HG02678 (cell line): ENCODE measurements around the gene UMPS.
"Not testable (repeated sequence)": the region's sequence is repeated elsewhere in the genome, so short reads cannot be mapped to it uniquely, and the experiment has no call there.

Source experiments
- ATAC-seq: cut with Tn5 transposase; IDR thresholded peaks from one replicate; pipeline ENCODE4 v1.9.1; 2021; ENCODE audit warnings: mild to moderate bottlenecking, moderate library complexity; ENCODE audit not compliant: unreplicated experiment

UMPS gene

DNA sequence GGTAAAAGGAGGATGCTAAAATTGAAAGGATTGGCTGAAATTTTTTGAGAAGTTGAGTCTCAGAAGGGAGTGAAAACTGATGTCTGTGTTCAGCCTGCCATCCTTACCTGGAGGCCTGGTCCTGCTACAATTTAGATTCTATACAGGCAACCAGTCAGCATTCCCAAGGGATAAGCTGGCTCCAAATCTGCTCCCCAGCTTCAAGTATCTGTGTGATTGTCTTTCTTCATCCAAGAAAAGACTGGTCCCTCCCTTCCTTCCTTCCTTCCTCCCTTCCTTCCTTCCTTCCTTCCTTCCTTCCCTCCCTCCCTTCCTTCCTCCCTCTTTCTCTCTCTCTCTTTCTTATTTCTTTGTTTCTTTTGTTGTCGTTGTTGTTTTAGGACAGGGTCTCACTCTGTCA, 24.7 kb upstream of the UMPS start:
- no peak for ATAC-seq

DNA sequence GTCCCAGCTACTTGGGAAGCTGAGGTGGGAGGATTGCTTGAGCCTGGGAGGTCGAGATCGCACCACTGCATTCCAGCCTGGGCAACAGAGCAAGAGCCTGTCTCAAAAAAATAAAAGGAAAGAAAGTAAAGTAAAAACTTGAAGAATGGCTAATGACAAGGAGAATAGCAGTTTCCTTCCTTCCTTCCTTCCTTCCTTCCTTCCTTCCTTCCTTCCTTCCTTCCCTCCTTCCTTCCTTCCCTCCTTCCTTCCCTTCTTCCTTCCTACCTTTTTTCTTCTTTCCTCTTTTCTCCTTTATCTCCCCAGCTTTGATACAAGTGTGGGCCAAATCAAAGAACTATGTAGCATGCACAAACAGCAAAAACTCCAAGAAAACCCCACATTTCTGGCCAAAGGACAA, 23.0 kb upstream of the UMPS start:
- ATAC-seq: not testable (repeated sequence)

DNA sequence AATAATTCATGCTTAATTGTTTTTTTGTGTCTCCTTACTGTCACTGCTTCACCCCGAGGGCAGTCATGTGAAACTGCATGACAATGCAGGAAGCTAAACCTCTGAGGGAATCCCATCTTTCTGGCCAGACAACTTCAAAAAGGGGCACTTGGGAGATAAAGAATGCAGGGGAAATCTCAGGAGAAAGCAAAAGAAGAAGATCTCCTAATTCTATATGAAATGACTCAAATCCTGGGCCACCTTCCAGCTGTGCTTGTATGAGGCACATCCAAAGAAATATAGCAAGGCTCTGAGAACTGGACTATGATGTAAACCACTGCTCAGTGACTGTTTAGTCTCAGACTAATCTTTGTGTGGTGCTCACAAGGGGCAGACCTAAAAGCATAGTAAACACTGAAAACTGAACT, 22.6 kb upstream of the UMPS start:
- ATAC-seq: no peak

DNA sequence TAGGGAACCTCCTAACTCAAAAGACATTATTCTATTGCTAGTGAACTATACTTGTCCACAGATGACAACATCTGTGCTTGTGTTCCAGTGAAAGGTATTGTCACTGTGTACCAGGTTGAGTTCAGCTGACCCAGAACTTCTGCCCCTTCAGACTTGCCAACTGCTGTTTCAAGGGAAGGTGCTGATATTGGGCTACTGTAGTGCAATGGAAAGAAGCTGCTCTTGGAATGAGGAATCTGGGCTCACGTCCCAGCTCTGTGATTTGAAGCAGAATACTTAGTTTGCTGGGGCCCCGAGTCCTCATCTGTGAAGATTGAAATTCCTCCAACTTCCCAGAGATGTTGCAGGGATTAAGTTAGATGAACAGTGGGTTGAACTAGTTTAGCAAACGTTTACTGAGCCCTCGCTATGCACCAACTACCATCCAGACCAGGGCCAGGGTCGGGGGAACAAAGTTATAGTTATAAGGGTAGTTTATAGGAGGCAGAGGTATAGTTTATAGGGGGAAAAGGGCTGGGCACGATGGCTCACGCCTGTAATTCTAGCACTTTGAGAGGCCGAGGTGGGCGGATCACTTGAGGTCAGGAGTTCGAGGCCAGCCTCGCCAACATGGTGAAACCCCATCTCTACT, 15.9 kb upstream of the UMPS start:
- ATAC-seq: no peak

DNA sequence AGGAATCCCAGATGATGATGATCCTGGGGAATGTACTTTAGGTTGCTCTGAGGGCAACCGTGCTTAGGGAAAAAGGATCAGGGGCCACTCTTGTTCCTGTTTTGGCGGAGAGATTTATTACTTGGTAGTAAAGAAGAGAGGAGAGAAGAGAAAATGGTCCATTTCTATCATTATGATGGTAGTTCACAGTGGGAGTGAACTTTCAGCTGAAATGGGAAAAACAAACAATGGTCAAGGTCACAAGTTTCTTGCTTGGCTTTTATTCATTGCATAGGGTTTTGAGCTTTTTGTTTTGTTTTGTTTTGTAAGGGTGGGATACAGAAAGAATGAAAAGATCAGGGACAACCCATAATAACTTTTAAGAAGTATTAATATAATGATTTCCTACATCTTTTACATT, 7.7 kb upstream of the UMPS start:
- ATAC-seq: no peak

DNA sequence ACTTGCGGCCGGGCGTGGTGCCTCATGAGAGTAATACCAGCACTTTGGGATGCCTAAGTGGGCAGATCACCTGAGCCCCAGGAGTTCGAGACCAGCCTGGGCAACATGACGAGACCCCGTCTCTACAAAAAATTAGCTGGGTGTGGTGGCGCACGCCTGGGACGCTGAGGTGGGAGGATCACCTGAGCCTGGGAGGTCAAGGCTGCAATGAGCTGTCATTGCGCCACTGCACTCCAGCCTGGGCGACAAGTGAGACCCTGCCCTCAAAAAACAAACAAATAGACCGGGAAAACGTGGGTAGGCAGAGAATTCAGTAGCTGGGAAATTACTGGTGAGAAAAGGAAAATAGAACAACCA, 667 bp downstream of the UMPS start:
- ATAC-seq: no peak

DNA sequence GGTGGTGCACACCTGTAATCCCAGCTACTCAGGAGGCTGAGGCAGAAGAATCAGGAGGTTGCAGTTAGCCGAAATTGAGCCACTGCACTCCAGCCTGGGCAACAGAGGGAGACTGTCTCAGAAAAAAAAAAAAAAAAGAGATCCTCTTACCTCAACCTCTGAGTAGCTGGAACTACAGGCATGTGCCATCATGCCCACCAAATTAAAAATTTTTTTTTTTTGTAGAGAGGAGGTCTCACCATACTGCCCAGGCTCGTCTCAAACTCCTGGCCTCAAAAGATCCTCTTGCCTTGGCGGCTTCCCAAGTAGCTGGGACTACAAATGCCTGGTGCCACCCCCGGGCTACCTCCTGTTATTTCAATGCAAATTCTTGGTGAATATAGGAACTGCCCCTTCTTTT, 1.5 kb downstream of the UMPS start:
- no peak for ATAC-seq

DNA sequence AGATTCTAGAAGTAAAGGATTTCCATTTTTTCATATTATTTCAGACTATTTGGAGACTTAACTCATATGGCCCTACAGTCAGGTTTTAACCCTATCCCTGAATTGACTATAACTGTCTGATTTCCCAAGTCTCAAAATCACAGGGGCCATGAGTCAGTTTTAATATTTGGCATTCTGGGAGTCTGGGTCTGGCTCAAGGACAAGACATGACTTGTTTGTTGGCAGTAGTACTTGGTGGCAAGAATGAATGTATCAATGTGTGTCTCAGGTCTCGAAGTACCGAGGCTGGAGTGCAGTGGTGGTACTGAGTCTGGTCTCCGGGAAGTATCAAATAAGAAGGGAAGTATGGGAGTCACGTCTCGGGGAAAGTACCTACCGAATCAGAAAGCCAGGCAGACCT, 10.8 kb downstream of the UMPS start:
- no peak for ATAC-seq

DNA sequence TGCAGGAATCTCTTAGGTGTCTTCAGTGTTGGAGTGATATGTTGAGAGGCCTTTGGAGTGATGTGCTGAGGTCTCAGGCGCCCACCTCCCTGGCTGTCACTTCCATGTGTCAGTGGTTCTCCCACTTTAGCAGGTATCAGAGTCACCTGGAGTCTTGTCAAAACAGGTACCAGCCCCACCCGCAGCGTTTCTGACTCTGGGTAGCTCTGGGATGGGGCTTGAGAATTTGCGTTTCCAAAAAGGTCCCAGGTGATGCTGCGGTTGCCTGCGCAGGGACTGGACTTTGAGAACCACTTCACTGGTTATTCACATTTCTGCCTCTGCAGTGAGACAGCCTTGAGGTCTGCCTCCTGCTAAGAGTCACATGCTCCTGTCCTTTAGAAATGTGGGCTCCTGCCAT, 15.5 kb downstream of the UMPS start:
- no peak for ATAC-seq

DNA sequence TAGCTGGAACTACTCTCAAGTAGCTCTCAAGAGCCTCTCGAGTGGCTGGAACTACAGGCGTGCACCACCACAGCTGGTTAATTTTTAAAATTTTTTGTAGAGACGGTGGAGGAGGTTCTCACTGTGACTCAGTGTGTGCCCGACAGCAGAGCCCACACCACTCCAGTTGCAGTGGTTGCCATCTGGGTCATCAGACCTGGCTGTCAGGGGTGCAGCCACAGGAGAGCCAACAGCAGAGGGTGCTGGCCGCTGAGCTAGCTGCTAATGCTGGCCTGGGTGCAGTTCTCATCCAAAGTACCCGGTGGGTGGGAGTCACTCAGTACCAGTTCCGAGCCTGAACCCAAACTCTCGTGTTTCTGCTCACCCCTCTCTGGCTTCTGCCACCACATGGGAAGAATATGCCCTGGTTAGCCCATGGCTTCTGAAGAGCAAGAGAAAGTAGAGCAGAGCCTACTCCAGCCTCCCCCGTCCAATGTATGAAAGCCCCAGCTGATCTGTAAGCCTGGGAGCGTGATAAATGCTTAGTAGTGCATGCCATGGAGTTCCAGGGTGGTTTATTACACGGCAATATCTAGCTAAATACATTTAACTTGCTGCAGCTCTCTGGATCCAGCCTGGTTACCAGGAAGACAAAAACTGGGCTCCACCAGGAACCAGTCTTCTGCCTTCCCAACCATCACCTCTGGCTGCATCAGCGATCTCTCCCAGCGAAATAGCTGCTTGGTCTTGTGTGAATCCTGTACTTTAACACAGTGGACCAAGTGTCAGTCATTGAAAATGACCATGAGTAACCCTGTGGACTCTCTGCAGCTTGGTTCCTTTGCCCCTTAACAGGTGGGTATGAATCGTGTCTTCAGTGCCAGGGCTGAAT, 17.1 kb downstream of the UMPS start:
- ATAC-seq: no peak

DNA sequence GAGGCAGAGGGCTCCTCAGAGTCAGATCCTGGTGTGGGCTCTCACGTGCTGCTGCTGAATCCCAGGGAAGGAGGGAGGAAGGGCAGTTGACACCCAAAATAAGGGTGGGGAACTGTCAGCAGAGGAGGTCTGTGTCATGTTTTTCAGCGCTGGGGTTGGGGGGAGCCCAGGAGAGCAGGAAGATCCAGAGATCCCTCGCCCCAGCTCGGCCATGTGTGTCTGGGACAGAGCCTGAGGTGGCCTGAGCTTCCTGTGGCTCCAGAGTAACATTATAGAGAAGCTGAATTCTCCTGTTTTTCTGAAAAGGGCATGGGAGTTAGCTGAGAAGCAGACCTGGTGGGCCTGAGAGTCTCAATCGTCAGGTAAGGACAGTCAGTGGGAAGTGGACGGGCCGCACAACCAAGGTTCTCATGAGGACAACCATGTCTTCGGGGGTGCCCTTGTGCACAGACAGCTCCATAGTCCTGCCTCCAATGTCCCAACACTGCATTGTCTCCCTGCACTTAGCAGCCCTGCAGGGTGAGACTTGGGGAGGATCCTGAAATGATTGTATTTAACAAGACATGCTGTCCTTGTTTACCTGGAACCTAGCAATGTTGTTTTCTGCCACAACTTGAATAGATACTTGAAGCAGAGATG, 18.4 kb downstream of the UMPS start:
- no peak for ATAC-seq

DNA sequence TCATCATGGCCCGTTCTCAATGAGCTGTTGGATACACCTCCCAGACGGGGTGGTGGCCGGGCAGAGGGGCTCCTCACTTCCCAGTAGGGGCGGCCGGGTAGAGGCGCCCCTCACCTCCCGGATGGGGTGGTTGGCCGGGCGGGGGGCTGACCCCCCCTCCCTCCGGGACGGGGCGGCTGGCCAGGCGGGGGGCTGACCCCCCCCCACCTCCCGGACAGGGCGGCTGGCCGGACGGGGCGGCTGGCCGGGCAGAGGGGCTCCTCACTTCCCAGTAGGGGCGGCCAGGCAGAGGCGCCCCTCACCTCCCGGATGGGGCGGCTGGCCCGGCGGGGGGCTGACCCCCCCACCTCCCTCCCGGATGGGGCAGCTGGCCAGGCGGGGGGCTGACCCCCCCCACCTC, 19.6 kb downstream of the UMPS start:
- ATAC-seq: not testable (repeated sequence)

DNA sequence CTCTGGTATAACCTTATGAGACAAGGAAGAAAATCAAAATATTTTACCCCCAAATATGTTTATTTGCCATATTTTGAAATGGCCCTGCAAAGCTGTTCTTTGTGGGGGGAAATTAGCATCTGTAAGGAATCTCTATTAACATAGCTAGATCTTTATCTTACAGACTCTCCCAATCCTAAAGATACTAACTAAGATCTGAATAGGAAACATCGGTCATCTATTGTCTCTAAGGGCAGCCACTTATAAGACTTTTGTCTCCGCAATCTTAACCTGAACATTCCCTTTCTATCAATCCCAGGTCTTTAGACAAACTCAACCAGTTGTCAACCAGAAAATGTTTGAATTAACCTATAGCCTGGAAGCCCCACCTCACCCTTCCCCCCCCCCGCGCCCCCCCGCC, 21.2 kb downstream of the UMPS start:
- no peak for ATAC-seq

DNA sequence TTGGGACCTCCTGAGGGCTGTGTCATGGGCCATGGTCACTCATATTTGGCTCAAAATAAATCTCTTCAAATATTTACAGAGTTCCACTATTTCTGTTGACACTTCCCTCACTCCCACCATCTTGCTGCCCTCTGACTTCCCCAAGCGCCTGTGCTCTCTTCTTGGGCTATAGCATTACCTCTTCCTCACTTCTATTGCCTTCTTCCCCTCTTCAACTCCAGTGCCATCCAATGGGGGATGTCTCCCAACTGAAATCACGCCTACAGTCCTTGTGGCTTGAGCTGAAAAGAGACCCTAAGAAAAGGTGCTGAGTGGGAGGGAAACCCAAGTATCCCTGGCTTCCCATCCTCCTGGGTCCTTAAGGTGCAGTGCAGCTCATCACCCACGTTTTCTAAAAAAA, 21.8 kb downstream of the UMPS start:
- ATAC-seq: no peak

DNA sequence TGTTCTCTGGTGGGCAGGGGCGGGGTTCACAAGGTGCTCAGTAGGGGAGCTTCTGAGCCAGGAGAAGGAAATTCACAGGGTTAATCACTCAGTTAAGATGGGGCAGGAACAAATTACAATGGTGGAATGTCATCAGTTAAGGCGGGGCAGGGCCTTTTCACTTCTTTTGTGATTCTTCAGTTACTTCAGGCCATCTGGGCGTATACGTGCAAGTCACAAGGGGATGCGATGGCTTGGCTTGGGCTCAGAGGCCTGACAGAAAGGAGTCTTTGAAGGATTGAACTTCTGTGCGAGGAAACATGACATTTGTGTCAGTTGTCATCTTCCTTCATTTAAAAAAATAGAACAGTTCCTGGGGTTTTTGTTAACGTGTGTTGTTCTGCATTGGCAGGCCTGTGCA, 27.7 kb downstream of the UMPS start:
- not testable (repeated sequence) for ATAC-seq

DNA sequence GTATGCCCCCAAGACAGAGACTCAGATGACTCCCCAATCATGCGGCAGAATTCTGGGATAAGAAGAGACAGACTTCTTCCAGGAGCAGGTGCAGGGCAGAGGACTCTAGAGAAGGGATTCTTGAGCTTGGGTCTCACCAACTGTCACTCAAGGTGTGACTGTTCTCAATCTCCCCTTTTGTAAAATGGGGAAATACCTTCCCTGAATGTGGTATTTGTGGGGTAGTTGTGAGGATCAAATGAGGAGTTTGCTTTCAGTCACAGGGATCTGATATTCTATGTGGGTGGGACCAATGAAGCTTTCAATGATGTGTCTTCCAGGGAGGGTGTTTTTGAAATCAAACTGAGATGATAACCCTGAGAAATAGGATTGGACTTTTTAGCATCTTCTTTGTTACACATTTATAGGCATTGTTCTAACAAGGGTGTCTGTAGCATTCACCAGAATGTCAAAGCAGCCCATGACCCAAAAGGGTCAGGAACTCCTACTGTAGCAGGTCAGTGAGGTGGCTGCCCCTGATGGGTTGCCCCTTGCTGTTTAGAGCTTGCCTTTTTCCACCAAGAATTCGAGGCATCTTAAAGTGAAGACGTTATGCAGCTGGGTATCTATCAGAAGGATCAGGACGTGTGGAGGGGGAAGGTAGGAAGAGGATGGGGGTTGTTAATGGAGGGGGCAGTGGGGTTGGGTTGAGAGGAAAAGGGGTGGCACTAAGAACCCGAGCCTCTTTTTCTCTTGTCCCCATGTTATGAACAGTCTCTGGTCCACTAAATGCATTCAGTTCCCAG, 28.8 kb downstream of the UMPS start:
- no peak for ATAC-seq

DNA sequence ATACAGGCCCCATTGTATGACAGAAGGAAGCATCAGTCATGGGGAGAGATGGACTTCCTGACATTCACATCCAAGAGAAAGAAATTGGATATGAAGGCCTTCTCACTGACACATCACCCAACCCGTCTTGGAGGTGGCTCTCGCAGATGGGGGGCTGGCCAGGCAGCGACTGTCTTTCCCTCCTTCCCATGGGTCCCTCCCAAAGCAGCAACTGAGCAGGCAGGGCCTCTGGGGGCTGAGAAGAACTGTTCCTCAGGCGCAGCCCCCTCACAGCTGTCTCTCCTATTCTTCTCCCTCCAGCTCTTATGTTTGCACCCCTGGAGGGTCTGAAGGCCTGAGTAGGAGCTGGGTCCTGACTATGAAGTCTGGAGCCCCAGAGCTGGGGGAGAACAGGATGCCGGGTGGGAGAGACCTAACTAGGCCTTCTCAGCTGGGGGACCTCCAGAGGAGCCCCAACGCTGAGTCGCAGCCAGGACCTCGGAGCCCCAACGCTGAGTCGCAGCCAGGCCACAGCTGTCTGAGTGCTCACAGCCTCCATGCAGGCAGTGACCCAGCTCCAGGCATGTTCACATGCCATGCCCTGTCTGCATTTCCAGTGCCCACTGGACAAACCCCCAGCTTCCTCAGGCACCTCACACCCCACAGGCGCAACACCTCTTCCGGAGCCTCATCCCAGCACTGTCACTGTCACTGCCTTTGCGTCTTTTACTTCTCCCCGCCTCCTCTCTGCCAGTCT, 29.6 kb downstream of the UMPS start:
- no peak for ATAC-seq

DNA sequence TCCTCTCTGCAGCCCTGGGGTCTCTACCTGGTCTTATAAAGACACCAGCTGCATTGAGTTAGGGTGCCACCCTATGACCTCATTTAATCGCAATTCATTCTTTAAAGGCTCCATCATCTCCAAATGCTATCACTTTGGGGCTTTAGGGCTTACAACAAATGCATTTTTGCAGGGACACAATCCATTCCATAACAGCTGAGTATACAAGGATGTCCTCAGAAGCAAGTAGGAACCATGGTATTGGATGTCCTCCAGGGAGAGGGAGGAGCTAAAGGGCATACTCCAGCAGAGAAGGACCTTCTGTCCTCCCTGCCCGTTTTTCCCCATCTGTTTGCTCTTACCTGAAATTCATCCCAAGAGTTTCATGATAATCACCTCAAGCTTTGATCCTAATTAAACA, 30.3 kb downstream of the UMPS start:
- ATAC-seq: no peak

DNA sequence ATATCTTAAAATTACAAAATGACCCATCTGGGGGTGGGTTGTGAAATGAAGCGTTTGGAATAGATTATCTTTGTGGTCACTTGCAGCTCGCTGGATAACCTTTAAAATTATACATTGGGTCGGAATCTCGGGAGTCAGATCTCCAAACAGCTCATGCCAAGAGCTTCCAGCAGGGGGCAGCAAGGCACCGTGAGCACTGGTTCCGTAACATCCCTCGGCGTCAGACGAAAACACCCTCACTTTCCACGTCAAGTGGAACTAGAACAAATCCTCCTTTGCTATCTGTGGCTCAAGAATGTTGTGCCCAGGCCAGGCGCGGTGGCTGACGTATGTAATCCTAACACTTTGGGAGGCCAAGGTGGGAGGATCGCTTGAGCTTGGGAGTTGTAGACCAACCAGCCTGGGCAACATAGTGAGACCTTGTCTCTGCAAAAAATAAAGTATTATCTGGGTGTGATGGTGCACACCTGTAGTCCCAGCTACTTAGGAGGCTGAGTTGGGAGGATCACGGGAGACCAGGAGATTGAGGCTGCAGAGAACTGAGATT, 31.1 kb downstream of the UMPS start:
- ATAC-seq: no peak

DNA sequence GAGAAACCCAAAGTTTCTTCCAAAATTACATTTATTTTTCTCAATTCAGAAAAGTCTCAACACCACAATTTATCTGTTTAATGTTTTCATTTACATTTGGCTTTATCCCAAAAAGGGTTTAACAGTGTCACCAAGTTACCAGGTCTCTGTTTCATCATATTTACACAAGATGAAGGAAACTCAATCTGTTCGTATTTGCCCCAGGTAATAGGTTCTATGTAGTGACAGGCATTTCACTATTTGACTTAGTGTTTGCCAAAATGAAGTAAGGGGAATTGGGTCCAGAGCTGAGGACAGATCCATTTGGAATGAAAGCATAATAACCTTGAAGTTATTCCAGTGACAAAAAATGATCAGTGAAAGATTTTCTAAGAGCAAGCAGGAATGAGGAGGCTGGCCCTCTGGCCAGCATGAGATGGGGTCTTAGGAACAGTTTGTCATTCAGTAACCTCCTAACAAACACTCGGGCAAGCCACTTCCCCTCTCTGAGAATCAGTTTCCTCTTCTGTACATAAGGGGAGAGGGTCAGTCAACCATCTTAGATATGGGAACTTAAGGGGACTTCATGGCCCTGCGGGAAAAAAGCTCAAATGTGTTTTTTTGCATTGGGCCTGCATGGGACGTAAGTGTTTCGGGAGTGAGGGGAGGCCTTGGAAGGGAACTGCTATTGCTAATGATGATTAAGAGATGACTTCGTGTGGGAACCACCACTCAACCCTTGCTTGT, 31.8 kb downstream of the UMPS start:
- no peak for ATAC-seq
